Measurements from ENCODE around the gene PASK.

The PASK gene

DNA sequence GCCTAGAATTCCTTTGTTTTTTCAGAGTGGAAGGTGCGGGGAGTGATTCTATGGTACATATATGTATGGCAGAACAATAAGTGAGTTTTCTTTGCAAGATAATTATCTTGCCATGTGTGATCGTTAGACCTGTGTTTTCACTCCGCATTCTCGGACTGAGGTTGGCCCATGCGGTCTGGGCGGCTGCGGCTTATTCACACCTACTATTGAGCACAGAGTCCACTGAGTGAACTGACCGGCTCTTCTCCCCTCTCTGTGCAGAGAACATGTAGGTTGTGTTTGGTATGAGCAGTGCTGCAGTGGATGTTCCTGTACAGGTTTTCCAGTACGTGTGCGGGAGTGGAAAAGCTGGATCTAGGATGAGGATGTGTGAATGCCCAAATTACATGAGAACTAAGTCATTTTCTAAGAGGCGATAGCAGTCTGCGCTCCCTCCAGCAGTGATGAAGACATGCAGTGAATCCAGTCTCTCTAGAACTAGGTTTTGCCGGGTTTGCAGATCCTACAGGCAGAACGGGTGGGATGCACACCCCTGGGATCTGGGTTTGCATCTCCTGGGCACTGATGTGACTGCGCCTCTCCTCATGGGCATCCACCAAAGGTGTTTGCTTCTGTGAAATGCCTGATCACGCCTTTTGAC lies 74.3 kb downstream of the PASK start:
- no peak for DNase-seq

- DNase-seq = no peak
These were observed 75.0 kb downstream of the PASK start for GRCh38 chr2:241074065-241074818.

- DNase-seq = no peak
These were observed 75.9 kb downstream of the PASK start for GRCh38 chr2:241073166-241074064.

DNA sequence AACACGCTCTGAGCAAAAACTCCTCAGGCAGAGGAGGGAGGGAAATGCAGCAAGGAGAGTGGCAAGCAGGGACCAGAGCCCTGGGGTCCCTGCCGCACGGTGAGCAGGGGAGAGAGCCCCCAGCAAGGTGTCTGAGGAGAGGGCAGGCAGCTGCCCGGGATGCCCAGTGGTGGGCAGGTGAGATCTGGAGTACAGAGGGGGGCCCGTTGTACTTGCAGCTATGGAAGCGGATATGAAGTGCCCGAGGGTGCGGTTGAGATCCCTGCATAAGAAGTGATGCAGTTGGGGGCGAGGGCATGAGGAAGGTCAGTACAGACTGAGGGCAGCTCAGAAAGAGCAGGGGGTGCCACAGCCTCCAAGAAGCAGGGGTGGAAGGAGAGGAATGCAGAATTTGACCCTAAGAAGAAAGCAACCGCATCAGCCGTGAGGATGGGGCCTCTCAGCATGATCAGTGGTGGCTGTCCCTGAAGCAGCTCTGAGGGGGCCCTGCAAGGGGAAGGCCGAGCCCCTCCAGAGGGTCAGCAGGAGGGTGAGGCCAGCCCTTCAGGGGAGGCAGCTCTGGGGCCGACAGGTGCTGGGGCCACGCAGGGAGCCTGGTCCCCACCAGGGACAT lies 76.6 kb downstream of the PASK start:
- no peak for DNase-seq

DNA sequence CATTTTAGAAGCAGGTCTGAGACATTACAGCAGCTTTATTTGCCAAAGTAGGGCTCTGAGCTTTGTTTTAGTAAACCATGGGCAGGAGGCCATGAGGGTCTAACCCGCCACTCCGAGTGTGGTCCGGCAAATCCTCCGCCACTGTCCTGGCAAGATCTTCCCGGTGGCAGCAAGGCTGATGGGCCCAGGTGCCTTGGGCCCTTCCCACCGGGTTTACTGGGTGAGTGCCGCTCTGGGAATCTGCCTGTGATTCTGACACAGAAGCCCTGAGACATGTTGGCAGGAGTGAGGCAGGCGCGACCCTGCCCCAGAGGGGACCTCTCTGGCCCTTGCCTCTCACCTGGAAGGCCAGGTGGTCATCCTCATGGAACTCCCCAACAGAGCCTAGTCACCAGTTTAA lies 77.1 kb downstream of the PASK start:
- DNase-seq = no peak

DNA sequence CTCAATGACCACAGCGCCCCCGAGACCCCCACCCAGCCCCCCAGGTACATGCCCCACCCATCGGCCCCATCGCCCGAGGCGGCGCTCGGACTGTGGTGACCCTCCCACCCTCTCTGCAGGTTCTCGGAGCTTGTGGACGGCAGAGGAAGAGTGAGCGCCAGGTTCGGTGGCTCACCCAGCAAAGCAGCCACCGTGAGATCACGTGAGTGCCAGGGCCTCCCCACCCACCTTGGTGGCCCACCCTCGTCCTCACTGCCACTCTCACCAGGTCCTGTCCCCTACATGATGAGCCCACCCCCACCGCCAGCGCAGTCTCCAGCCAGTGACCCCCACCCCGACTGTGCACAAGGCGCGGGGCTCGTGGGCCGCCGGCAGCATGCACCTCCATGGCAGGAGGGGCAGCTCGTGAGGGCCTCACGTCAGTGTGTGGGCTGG lies 77.6 kb downstream of the PASK start:
- DNase-seq = no peak

DNA sequence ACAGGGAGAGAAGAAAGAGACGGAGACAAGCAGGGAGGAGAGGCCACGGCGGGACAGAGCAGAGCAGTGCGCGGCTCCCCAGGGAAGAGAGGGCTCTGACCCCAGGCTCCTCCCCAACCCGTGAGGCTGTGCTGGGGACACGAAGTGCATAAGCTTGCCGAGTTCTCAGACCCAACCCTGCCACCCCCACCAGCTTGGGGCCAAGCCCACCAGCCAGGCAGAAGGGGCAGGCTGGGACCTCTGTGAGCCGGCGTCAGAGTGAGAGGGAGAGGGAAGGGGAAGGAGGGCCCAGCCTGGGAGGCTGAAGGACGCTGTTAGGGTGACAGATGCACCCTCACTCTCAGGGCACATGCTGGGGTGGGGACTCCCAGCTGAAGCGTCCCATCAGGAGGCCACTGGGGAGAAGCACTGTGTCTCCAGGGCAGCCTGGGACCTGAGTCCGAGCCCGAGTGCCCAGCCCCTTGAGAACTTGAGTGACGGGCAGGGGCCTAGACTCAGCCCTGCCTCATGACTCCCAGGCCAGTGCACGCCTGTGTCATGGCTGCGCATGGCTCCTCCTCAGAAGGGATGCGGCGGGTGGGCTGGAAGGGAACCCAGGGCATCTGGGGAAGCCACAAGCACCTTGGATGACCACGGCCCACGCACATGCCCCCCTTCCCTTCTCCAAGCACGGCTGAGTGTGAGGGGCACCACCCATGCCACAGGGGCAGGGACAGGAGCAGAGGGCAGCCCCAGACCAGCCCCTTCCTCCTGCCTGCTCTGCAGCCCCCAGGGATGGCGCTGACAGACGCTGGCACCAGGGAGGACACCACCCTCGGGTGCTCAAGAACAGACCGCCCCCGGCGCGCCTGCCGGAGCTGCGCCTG lies 78.2 kb downstream of the PASK start:
- DNase-seq = no peak

DNA sequence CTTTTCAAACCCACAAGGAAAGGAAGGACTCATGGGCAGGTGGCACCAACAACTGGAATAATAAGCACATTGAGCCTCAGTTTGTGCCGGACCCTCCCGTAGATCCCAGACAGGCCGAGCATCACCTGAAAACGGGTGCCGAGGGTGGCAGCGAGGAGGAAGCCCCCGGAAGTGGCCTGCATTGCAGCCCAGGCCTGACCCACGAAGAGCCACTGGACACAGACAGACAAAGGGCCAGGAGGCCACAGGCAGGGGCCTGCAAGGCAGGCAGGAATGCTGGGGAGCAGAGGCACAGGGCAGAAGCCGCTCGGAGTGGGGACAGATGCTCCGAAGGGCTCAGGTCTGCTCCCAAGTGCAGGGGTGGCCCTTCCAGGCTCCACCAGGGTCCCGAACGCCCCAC lies 78.9 kb downstream of the PASK start:
- DNase-seq = no peak

GRCh38 chr2:241069821-241070281 lies 79.4 kb downstream of the PASK start:
- no peak for DNase-seq

- no peak for DNase-seq
These were observed 80.1 kb downstream of the PASK start for GRCh38 chr2:241068942-241069810.

GRCh38 chr2:241068136-241068941 lies 80.9 kb downstream of the PASK start:
- no peak for DNase-seq

DNA sequence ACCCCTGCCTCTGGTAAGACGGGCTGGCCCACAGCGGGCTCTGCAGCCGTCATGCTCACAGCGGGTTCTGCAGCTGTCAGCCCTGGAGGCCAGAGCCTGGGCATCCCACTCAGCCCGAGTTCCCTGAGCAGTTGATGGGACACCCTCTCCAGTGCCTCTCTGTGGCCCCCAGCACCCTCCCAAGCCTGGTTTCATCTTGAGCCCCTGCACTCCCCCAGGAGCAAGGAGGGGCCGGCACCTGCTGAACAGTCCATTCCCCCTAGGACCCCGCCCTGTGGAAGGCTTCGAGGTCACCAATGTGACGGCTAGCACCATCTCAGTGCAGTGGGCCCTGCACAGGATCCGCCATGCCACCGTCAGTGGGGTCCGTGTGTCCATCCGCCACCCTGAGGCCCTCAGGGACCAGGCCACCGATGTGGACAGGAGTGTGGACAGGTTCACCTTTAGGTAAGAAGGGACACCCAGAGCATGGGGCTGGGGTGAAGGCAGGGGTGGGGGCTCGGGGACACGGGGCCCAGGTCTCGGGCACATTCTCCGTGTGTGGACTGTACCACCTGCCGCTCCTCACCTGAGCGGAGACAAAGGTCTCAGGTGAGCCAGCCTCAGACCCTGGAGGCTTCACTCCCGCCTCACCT lies 81.7 kb downstream of the PASK start:
- no peak for DNase-seq

DNA sequence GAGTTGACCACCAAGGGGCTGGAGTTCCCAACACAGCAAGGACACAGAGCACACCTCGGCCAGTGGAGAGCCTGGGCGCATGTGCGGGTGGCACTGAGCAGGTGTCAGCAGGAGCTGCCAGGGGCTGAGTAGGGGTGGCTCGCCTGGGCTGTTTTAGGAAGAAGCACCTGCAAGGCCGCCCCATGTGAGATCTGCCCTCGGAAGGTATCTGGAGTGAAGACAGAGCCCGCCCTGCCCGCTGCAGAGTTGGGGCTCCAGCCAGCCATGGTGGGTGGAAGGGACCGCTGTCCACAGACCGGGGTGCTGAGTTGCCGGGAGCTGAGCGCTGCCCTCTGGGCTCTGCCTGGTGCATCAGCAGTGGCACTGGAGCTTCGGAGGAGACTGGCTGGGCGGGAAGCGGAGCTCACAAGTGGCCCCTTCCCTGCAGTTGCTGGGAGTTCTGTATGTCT lies 82.4 kb downstream of the PASK start:
- DNase-seq = no peak

DNA sequence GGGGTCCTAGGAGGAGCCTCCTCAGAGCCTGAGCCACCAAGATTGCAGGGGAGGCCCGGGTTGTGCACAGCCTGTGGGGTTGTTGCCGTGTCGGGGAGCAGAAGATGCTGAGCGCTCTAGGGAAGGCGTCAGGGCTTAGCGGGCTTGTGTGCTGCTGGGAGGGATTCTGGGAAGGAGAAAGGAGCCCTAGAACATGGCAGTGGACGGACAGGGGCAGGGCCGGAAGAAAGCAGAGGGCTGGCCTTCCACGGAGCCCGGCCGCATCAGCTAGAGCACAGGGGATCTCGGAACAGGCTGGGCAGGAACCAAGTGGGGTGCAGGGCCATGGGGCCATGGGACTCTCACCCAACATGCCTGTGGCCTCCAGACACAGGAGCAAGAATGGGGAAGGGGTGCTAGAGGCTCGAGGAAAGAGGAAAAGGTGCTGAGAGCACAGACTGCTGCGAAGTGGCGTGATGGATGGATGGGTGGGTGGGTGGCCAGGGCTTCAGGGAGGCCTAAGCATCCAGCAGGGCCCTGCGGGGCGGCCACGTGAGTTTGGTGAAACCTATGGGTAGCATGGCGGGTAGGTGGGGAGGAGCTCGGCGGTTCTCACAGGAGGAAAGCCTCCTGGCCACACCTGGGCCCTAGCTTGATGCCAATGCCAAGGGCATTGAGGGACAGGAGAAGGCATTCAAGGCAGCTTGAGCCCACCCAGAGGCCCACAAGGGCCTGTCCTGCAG lies 82.9 kb downstream of the PASK start:
- no peak for DNase-seq

- DNase-seq = no peak
These were observed 83.9 kb downstream of the PASK start for GRCh38 chr2:241065355-241065803.

DNA sequence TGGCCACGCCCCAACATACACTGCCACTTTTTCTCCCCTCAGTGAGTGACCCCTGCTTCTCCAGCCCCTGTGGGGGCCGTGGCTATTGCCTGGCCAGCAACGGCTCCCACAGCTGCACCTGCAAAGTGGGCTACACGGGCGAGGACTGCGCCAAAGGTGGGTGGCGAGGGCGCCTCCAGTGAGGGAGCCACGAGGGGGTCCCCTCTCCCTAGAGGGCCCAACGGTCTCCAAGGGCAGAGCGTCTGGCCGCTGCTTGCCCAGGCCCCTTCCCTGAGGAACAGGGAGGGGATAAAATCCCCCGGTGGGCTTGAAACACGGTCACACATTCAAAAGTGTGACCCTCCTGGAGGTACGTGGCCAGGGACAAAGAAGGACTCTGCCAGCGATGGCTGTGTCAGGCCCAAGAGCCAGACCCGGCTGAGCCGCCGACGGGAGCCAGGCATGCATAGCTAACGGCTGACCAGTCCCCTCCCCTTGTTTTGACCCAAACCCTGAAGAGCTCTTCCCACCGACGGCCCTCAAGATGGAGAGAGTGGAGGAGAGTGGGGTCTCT lies 84.4 kb downstream of the PASK start:
- no peak for DNase-seq

- peak; percentile 24 for DNase-seq
These were observed 85.1 kb downstream of the PASK start for GRCh38 chr2:241064008-241064801.

GRCh38 chr2:241063587-241063986 lies 85.7 kb downstream of the PASK start:
- no peak for DNase-seq
